OCI-LY3 (cell line): ENCODE data around the gene IQCF6.

Experiments used
- CTCF ChIP-seq: fragments of 200-600, 300-600 bp; sonication (generic); IDR thresholded peaks from 2 replicates; pipeline ENCODE4 v1.5.1; 2014; ENCODE audit warnings: antibody characterized with exemption, low read length, low read depth
- EZH2phosphoT487 ChIP-seq: fragments of 200-600 bp; shearing (Covaris generic); IDR thresholded peaks from 2 replicates; pipeline ENCODE4 v1.6.1; 2018; ENCODE audit warnings: antibody characterized with exemption, mixed run types, low read depth

- TF ChIP-seq CTCF (peak; percentile 39), EZH2phosphoT487 (no peak)
Observed at GRCh38 chr3:51819709-51820406, 40.8 kb upstream of the IQCF6 start.
